ENCODE results near the gene RAX. TPM values are rescaled to one million over a fixed set of nuclear protein-coding genes. Genes with fewer than 3 reads are reported as not detected.
"Not testable (repeated sequence)": the region's sequence is repeated elsewhere in the genome, so short reads cannot be mapped to it uniquely, and the experiment has no call there.

The RAX gene
- total RNA-seq, 1 experiment from 2014 or later, result not detected

- in situ Hi-C loops (cut with HindIII; ENCODE audit: low pct_unique_long_range_greater_than_20kb, low sequenced_read_pairs), result no loop called here
- DNase-seq (ENCODE audit: low read depth), result no peak
Observed at GRCh38 chr18:59264121-59264571, 9.1 kb downstream of the RAX start.

GRCh38 chr18:59263661-59264060 is 9.6 kb downstream of the RAX start:
- in situ Hi-C loops (cut with HindIII; ENCODE audit: low pct_unique_long_range_greater_than_20kb, low sequenced_read_pairs), result no loop called here
- DNase-seq (ENCODE audit: low read depth), result no peak

- in situ Hi-C loops (cut with HindIII; ENCODE audit: low pct_unique_long_range_greater_than_20kb, low sequenced_read_pairs); DNase-seq (ENCODE audit: low read depth): not testable (repeated sequence)
Observed at GRCh38 chr18:59262243-59262642, 11.0 kb downstream of the RAX start.

GRCh38 chr18:59261842-59262241 is 11.4 kb downstream of the RAX start:
- DNase-seq (ENCODE audit: low read depth); in situ Hi-C loops (cut with HindIII; ENCODE audit: low pct_unique_long_range_greater_than_20kb, low sequenced_read_pairs): not testable (repeated sequence)

- DNase-seq (ENCODE audit: low read depth); in situ Hi-C loops (cut with HindIII; ENCODE audit: low pct_unique_long_range_greater_than_20kb, low sequenced_read_pairs): not testable (repeated sequence)
Observed at GRCh38 chr18:59255491-59255890, 17.8 kb downstream of the RAX start.

GRCh38 chr18:59249199-59249774 is 24.0 kb downstream of the RAX start:
- peak; percentile 24 for DNase-seq (ENCODE audit: low read depth)
- in situ Hi-C loops (cut with HindIII; ENCODE audit: low pct_unique_long_range_greater_than_20kb, low sequenced_read_pairs), result no loop called here

GRCh38 chr18:59246796-59247195 is 26.5 kb downstream of the RAX start:
- in situ Hi-C loops (cut with HindIII; ENCODE audit: low pct_unique_long_range_greater_than_20kb, low sequenced_read_pairs), result no loop called here
- no peak for DNase-seq (ENCODE audit: low read depth)

GRCh38 chr18:59242906-59243305 is 30.3 kb downstream of the RAX start:
- in situ Hi-C loops (cut with HindIII; ENCODE audit: low pct_unique_long_range_greater_than_20kb, low sequenced_read_pairs), result no loop called here
- no peak for DNase-seq (ENCODE audit: low read depth)

GRCh38 chr18:59239642-59240041 is 33.6 kb downstream of the RAX start:
- in situ Hi-C loops (cut with HindIII; ENCODE audit: low pct_unique_long_range_greater_than_20kb, low sequenced_read_pairs), result no loop called here
- no peak for DNase-seq (ENCODE audit: low read depth)

GRCh38 chr18:59238385-59238784 is 34.9 kb downstream of the RAX start:
- in situ Hi-C loops (cut with HindIII; ENCODE audit: low pct_unique_long_range_greater_than_20kb, low sequenced_read_pairs), result no loop called here
- no peak for DNase-seq (ENCODE audit: low read depth)

- in situ Hi-C loops (cut with HindIII; ENCODE audit: low pct_unique_long_range_greater_than_20kb, low sequenced_read_pairs), result no loop called here
- DNase-seq (ENCODE audit: low read depth), result no peak
Observed at GRCh38 chr18:59233017-59233410, 40.2 kb downstream of the RAX start.

- in situ Hi-C loops (cut with HindIII; ENCODE audit: low pct_unique_long_range_greater_than_20kb, low sequenced_read_pairs), result no loop called here
- DNase-seq (ENCODE audit: low read depth), result no peak
Observed at GRCh38 chr18:59232309-59233016, 40.8 kb downstream of the RAX start.

- DNase-seq (ENCODE audit: low read depth), result no peak
- in situ Hi-C loops (cut with HindIII; ENCODE audit: low pct_unique_long_range_greater_than_20kb, low sequenced_read_pairs), result no loop called here
Observed at GRCh38 chr18:59231877-59232276, 41.4 kb downstream of the RAX start.

GRCh38 chr18:59231114-59231513 is 42.1 kb downstream of the RAX start:
- in situ Hi-C loops (cut with HindIII; ENCODE audit: low pct_unique_long_range_greater_than_20kb, low sequenced_read_pairs), result no loop called here
- DNase-seq (ENCODE audit: low read depth), result no peak

GRCh38 chr18:59229701-59230443 is 43.4 kb downstream of the RAX start:
- in situ Hi-C loops (cut with HindIII; ENCODE audit: low pct_unique_long_range_greater_than_20kb, low sequenced_read_pairs), result no loop called here
- DNase-seq (ENCODE audit: low read depth), result no peak

- in situ Hi-C loops (cut with HindIII; ENCODE audit: low pct_unique_long_range_greater_than_20kb, low sequenced_read_pairs), result no loop called here
- no peak for DNase-seq (ENCODE audit: low read depth)
Observed at GRCh38 chr18:59229191-59229590, 44.1 kb downstream of the RAX start.

GRCh38 chr18:59228351-59228750 is 44.9 kb downstream of the RAX start:
- in situ Hi-C loops (cut with HindIII; ENCODE audit: low pct_unique_long_range_greater_than_20kb, low sequenced_read_pairs), result no loop called here
- no peak for DNase-seq (ENCODE audit: low read depth)

- no peak for DNase-seq (ENCODE audit: low read depth)
- in situ Hi-C loops (cut with HindIII; ENCODE audit: low pct_unique_long_range_greater_than_20kb, low sequenced_read_pairs), result no loop called here
Observed at GRCh38 chr18:59222341-59222740, 50.9 kb downstream of the RAX start.

All from Caki2 (cell line).